Ovary (tissue), 3 donors: ENCODE measurements around the gene ARHGAP33.

Experiments used
- EP300 ChIP-seq: sonication (generic); formaldehyde crosslinking; IDR thresholded peaks from one replicate; pipeline ENCODE4 v1.6.1; 2017; ENCODE audit warnings: antibody characterized with exemption
- TF ChIP-seq, protein P1 (sequence below), 3 donors: fragments of 450-650 bp in 2 of 3; fragments of 200-600 bp in 1 of 3; IDR thresholded peaks; one replicate each; pipeline versions ENCODE4 v1.5.1 to v1.8.0; 2016 to 2022; ENCODE audit warnings: antibody characterized with exemption in 3 of 3, mild to moderate bottlenecking in 1 of 3
- donor health status: DM: no; HTN: no; CAD: no.

- TF ChIP-seq, protein P1, sequence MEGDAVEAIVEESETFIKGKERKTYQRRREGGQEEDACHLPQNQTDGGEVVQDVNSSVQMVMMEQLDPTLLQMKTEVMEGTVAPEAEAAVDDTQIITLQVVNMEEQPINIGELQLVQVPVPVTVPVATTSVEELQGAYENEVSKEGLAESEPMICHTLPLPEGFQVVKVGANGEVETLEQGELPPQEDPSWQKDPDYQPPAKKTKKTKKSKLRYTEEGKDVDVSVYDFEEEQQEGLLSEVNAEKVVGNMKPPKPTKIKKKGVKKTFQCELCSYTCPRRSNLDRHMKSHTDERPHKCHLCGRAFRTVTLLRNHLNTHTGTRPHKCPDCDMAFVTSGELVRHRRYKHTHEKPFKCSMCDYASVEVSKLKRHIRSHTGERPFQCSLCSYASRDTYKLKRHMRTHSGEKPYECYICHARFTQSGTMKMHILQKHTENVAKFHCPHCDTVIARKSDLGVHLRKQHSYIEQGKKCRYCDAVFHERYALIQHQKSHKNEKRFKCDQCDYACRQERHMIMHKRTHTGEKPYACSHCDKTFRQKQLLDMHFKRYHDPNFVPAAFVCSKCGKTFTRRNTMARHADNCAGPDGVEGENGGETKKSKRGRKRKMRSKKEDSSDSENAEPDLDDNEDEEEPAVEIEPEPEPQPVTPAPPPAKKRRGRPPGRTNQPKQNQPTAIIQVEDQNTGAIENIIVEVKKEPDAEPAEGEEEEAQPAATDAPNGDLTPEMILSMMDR (IDR thresholded peaks at IDR 0.05): no peak
- TF ChIP-seq EP300: no peak
These were observed 46.3 kb upstream of the ARHGAP33 start for GRCh38 chr19:35729021-35729420.
